ENCODE measurements around the gene ZNF597. TPM values are rescaled to one million over a fixed set of nuclear protein-coding genes. Genes with fewer than 3 reads are reported as not detected.

The ZNF597 gene
- total and polyA plus RNA-seq, 4 donors: 1.5 to 4.2 (median 2.4) TPM

GRCh38 chr16:3469736-3470135 is 26.4 kb upstream of the ZNF597 start:
- Histone ChIP-seq H3K27ac (ENCODE audit: low read depth in 1 of 2, low read length in 1 of 2) (no peak overlapping the region), H3K4me3 (no peak overlapping the region), H3K36me3 (ENCODE audit: control insufficient read depth in 4 of 4, insufficient read depth in 4 of 4, low read length in 4 of 4) (peaks cover 0 to 25% (median 0%) of the 10 kb centered on the region in 4 donors), H3K4me1 (ENCODE audit: control insufficient read depth in 5 of 5, insufficient read depth in 5 of 5, low read length in 5 of 5) (peaks cover 0 to 17% (median 0%) of the 10 kb centered on the region in 5 donors), H3K27me3 (ENCODE audit: control insufficient read depth in 3 of 3, insufficient read depth in 3 of 3, low read length in 2 of 3) (no peaks in the 10 kb centered on the region), H3K9me3 (ENCODE audit: control insufficient read depth in 4 of 4, insufficient read depth in 3 of 4, low read length in 3 of 4) (no peaks in the 10 kb centered on the region), H3K9ac (ENCODE audit: insufficient read depth in 1 of 2, low read length in 2 of 2) (no peak overlapping the region)
- ATAC-seq (ENCODE audit: insufficient read depth, low FRiP score) (no peak), DNase-seq (no peak)
- no peak for TF ChIP-seq CTCF (IDR thresholded peaks at IDR 0.05; ENCODE audit: control extremely low read depth, extremely low read depth)
- 92 to 97% methylated on average over 7 of the region's 7 CpGs for WGBS, 2 donors

GRCh38 chr16:3468501-3468900 is 25.2 kb upstream of the ZNF597 start:
- no peak overlapping the region for H3K4me3 ChIP-seq
- no peaks in the 10 kb centered on the region for H3K27me3 ChIP-seq (ENCODE audit: control insufficient read depth in 3 of 3, insufficient read depth in 3 of 3, low read length in 2 of 3)
- no peaks in the 10 kb centered on the region for H3K9me3 ChIP-seq (ENCODE audit: control insufficient read depth in 4 of 4, insufficient read depth in 3 of 4, low read length in 3 of 4)
- H3K27ac ChIP-seq (ENCODE audit: low read depth in 1 of 2, low read length in 1 of 2): no peak overlapping the region
- no peak for DNase-seq
- peaks cover 0 to 23% (median 0%) of the 10 kb centered on the region in 4 donors for H3K36me3 ChIP-seq (ENCODE audit: control insufficient read depth in 4 of 4, insufficient read depth in 4 of 4, low read length in 4 of 4)
- no peak for TF ChIP-seq CTCF (IDR thresholded peaks at IDR 0.05; ENCODE audit: control extremely low read depth, extremely low read depth)
- no peak overlapping the region for H3K9ac ChIP-seq (ENCODE audit: insufficient read depth in 1 of 2, low read length in 2 of 2)
- H3K4me1 ChIP-seq (ENCODE audit: control insufficient read depth in 5 of 5, insufficient read depth in 5 of 5, low read length in 5 of 5): peaks cover 0 to 13% (median 0%) of the 10 kb centered on the region in 5 donors
- ATAC-seq (ENCODE audit: insufficient read depth, low FRiP score): no peak
- 85 to 89% methylated on average over 15 of the region's 15 CpGs for WGBS, 2 donors

- WGBS, 2 donors: 89 to 91% methylated on average over 4 of the region's 4 CpGs
- H3K4me3 ChIP-seq: no peak overlapping the region
Observed at GRCh38 chr16:3467921-3468320, 24.6 kb upstream of the ZNF597 start.

More at GRCh38 chr16:3467921-3468320, 24.6 kb upstream of the ZNF597 start:
- H3K9me3 ChIP-seq (ENCODE audit: control insufficient read depth in 4 of 4, insufficient read depth in 3 of 4, low read length in 3 of 4): no peaks in the 10 kb centered on the region
- DNase-seq: no peak
- H3K4me1 ChIP-seq (ENCODE audit: control insufficient read depth in 5 of 5, insufficient read depth in 5 of 5, low read length in 5 of 5): peaks cover 0 to 14% (median 0%) of the 10 kb centered on the region in 5 donors
- no peak for ATAC-seq (ENCODE audit: insufficient read depth, low FRiP score)
- H3K36me3 ChIP-seq (ENCODE audit: control insufficient read depth in 4 of 4, insufficient read depth in 4 of 4, low read length in 4 of 4): peaks cover 0 to 23% (median 0%) of the 10 kb centered on the region in 4 donors
- H3K9ac ChIP-seq (ENCODE audit: insufficient read depth in 1 of 2, low read length in 2 of 2): no peak overlapping the region
- H3K27ac ChIP-seq (ENCODE audit: low read depth in 1 of 2, low read length in 1 of 2): no peak overlapping the region
- no peaks in the 10 kb centered on the region for H3K27me3 ChIP-seq (ENCODE audit: control insufficient read depth in 3 of 3, insufficient read depth in 3 of 3, low read length in 2 of 3)
- no peak for TF ChIP-seq CTCF (IDR thresholded peaks at IDR 0.05; ENCODE audit: control extremely low read depth, extremely low read depth)

All from lung (tissue), 12 donors.